HL-60 (cell line): ENCODE data around the gene TRABD2B.

ENCODE experiments used
- DNase-seq, 2 experiments: peaks; one replicate each; pipeline ENCODE4 v3.0.0-alpha.2; 2010 to 2020; ENCODE audit warnings: low read depth in 1 of 2, low spot score in 1 of 2
- H3K27ac ChIP-seq: fragments of 250-450 bp; sonication (Bioruptor Pico); replicated peaks from 2 replicates; pipeline ENCODE4 v1.5.1; 2020; ENCODE audit warnings: mild to moderate bottlenecking, moderate library complexity
- H3K27me3 ChIP-seq: fragments of 250-450 bp; sonication (Bioruptor Pico); 2 replicates; pipeline ENCODE4 v1.5.1; 2021; ENCODE audit warnings: mild to moderate bottlenecking, moderate library complexity; ENCODE audit not compliant: insufficient read depth, poor library complexity, severe bottlenecking
- H3K4me3 ChIP-seq: replicated peaks from 2 replicates; pipeline ENCODE4 v1.5.1; 2011; ENCODE audit warnings: mild to moderate bottlenecking, control low read depth, low read length; ENCODE audit not compliant: insufficient read depth
- GABPA ChIP-seq: IDR thresholded peaks from 2 replicates; pipeline ENCODE4 v1.6.1; 2012; ENCODE audit warnings: low read depth
- POLR2AphosphoS5 ChIP-seq: IDR thresholded peaks from 2 replicates; pipeline ENCODE4 v1.6.1; 2012; ENCODE audit warnings: low read depth
- REST ChIP-seq: IDR thresholded peaks from 2 replicates; pipeline ENCODE4 v1.6.1; 2012; ENCODE audit warnings: low read depth; ENCODE audit not compliant: insufficient replicate concordance
- SPI1 ChIP-seq: IDR thresholded peaks from 2 replicates; pipeline ENCODE4 v1.6.1; 2012; ENCODE audit warnings: low read depth, mild to moderate bottlenecking, borderline replicate concordance
- TF ChIP-seq, protein P1 (sequence below): IDR thresholded peaks from one replicate; pipeline ENCODE4 v1.5.1; 2011; ENCODE audit warnings: low read length, control low read depth, inconsistent platforms; ENCODE audit not compliant: insufficient read depth

The TRABD2B gene

GRCh38 chr1:48028218-48029069, 31.3 kb upstream of the TRABD2B start:
- no peak for DNase-seq
- no peak for TF ChIP-seq POLR2AphosphoS5
- no peak for TF ChIP-seq GABPA
- no peak for TF ChIP-seq REST
- TF ChIP-seq SPI1 = no peak
- TF ChIP-seq, protein P1, sequence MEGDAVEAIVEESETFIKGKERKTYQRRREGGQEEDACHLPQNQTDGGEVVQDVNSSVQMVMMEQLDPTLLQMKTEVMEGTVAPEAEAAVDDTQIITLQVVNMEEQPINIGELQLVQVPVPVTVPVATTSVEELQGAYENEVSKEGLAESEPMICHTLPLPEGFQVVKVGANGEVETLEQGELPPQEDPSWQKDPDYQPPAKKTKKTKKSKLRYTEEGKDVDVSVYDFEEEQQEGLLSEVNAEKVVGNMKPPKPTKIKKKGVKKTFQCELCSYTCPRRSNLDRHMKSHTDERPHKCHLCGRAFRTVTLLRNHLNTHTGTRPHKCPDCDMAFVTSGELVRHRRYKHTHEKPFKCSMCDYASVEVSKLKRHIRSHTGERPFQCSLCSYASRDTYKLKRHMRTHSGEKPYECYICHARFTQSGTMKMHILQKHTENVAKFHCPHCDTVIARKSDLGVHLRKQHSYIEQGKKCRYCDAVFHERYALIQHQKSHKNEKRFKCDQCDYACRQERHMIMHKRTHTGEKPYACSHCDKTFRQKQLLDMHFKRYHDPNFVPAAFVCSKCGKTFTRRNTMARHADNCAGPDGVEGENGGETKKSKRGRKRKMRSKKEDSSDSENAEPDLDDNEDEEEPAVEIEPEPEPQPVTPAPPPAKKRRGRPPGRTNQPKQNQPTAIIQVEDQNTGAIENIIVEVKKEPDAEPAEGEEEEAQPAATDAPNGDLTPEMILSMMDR = no peak
- Histone ChIP-seq H3K4me3 (no peak overlapping the region), H3K27ac (no peak overlapping the region), H3K27me3 (no peaks in the 10 kb centered on the region)

- Histone ChIP-seq H3K4me3 (no peak overlapping the region), H3K27me3 (no peaks in the 10 kb centered on the region), H3K27ac (no peak overlapping the region)
- no peak for DNase-seq
- TF ChIP-seq, protein P1 = no peak
- TF ChIP-seq GABPA = no peak
- TF ChIP-seq SPI1 = no peak
- TF ChIP-seq POLR2AphosphoS5 = no peak
- TF ChIP-seq REST = no peak
These were observed 30.3 kb upstream of the TRABD2B start for GRCh38 chr1:48027533-48027835.

- TF ChIP-seq GABPA (no peak), REST (no peak), POLR2AphosphoS5 (no peak), SPI1 (no peak)
- TF ChIP-seq, protein P1 = no peak
- no peak for DNase-seq
- H3K27me3 ChIP-seq = no peaks in the 10 kb centered on the region
- H3K27ac ChIP-seq = no peak overlapping the region
- H3K4me3 ChIP-seq = no peak overlapping the region
These were observed 29.7 kb upstream of the TRABD2B start for GRCh38 chr1:48026701-48027532.
